SK-N-SH (cell line): ENCODE results near the gene PPFIBP2. TPM values are rescaled to one million over a fixed set of nuclear protein-coding genes. Genes with fewer than 3 reads are reported as not detected.

Experiments used
- CTCF ChIA-PET: fragments of 300-600, 350-600 bp; formaldehyde crosslinking; extraction: SDS; loops from one replicate; lab custom pipeline; 2021; lab: Yijun Ruan, JAX
- POLR2A ChIA-PET: fragments of 350-600 bp; sonication (Branson Sonifier 250); formaldehyde crosslinking; extraction: SDS; loops from one replicate; lab custom pipeline; 2020; ENCODE audit warnings: antibody characterized with exemption, inconsistent platforms; lab: Yijun Ruan, JAX
- DNase-seq: peaks from one replicate; pipeline ENCODE4 v3.0.0; 2012
- H2AFZ ChIP-seq: fragments of 200-600 bp; sonication (generic); 2 replicates; pipeline ENCODE4 v1.8.1; 2016; ENCODE audit warnings: antibody characterized with exemption, mild to moderate bottlenecking, low read depth
- H3F3A ChIP-seq: fragments of 200-600 bp; sonication (generic); replicated peaks from 2 replicates; pipeline ENCODE3; 2016; ENCODE audit warnings: antibody characterized with exemption, mild to moderate bottlenecking; ENCODE audit not compliant: insufficient read depth
- H3K27ac ChIP-seq, 2 experiments: fragments of 200-500 bp in 1 of 2; fragments of 200-600 bp in 1 of 2; sonication (Bioruptor generic) in 1 of 2; sonication (generic), shearing (Covaris generic) in 1 of 2; 2 replicates each; pipeline versions ENCODE4 v1.5.1 to v1.6.1; 2014 to 2016; ENCODE audit warnings: low read depth in 2 of 2, inconsistent platforms in 1 of 2, low read length in 1 of 2, mild to moderate bottlenecking in 1 of 2, mixed read lengths in 1 of 2
- H3K27me3 ChIP-seq: fragments of 200-600 bp; sonication (generic), shearing (Covaris generic); 2 replicates; pipeline ENCODE4 v1.6.1; 2016; ENCODE audit warnings: mixed run types; ENCODE audit not compliant: insufficient read depth
- H3K36me3 ChIP-seq, 2 experiments: fragments of 200-500 bp in 1 of 2; fragments of 200-600 bp in 1 of 2; sonication (Bioruptor generic) in 1 of 2; sonication (generic) in 1 of 2; replicated peaks in 1 of 2; 2 replicates each; pipeline versions ENCODE3 to v1.5.1; 2014 to 2016; ENCODE audit warnings: low read length in 1 of 2, mild to moderate bottlenecking in 1 of 2; ENCODE audit not compliant: insufficient read depth in 2 of 2, control insufficient read depth in 1 of 2
- H3K4me1 ChIP-seq, 2 experiments: fragments of 200-500 bp in 1 of 2; fragments of 200-600 bp in 1 of 2; sonication (Bioruptor generic) in 1 of 2; sonication (generic), shearing (Covaris generic) in 1 of 2; 2 replicates each; pipeline versions ENCODE4 v1.5.1 to v1.6.1; 2014 to 2016; ENCODE audit warnings: low read depth in 1 of 2, low read length in 1 of 2, mixed run types in 1 of 2; ENCODE audit not compliant: insufficient read depth in 2 of 2, control insufficient read depth in 1 of 2
- H3K4me2 ChIP-seq: fragments of 200-600 bp; sonication (generic), shearing (Covaris generic); 2 replicates; pipeline ENCODE4 v1.6.1; 2017; ENCODE audit warnings: mixed run types
- H3K4me3 ChIP-seq, 2 experiments: fragments of 200-500 bp in 1 of 2; fragments of 200-600 bp in 1 of 2; sonication (Bioruptor generic) in 1 of 2; sonication (generic), shearing (Covaris generic) in 1 of 2; 2 replicates each; pipeline versions ENCODE4 v1.5.1 to v1.8.1; 2014 to 2016; ENCODE audit warnings: low read depth in 2 of 2, inconsistent platforms in 1 of 2, low read length in 1 of 2, mild to moderate bottlenecking in 1 of 2, mixed read lengths in 1 of 2, moderate library complexity in 1 of 2
- H3K79me2 ChIP-seq: fragments of 200-600 bp; sonication (generic); 2 replicates; pipeline ENCODE4 v1.8.1; 2017; ENCODE audit warnings: mild to moderate bottlenecking; ENCODE audit not compliant: insufficient read depth
- H3K9ac ChIP-seq: fragments of 200-600 bp; sonication (generic); 2 replicates; pipeline ENCODE4 v1.6.1; 2017; ENCODE audit warnings: mixed run types
- H3K9me2 ChIP-seq: fragments of 200-600 bp; sonication (generic); 2 replicates; pipeline ENCODE4 v1.6.1; 2017; ENCODE audit warnings: mixed run types
- H3K9me3 ChIP-seq: fragments of 200-600 bp; sonication (generic); 2 replicates; pipeline ENCODE4 v1.6.1; 2017; ENCODE audit warnings: mixed run types, mild to moderate bottlenecking, moderate library complexity
- H4K20me1 ChIP-seq: fragments of 200-600 bp; sonication (generic); 2 replicates; pipeline ENCODE4 v1.6.1; 2017; ENCODE audit warnings: mild to moderate bottlenecking, mixed run types; ENCODE audit not compliant: insufficient read depth
- CHD2 ChIP-seq: fragments of 150-350 bp; IDR thresholded peaks from 2 replicates; pipeline ENCODE4 v1.6.1; 2018; ENCODE audit warnings: low read length; ENCODE audit not compliant: partially characterized antibody
- EZH2phosphoT487 ChIP-seq: fragments of 200-600 bp; sonication (generic); IDR thresholded peaks from 2 replicates; pipeline ENCODE4 v1.6.1; 2017; ENCODE audit warnings: low read depth, mixed run types, mild to moderate bottlenecking, antibody characterized with exemption, moderate library complexity, borderline replicate concordance
- FOSL2 ChIP-seq: IDR thresholded peaks from 2 replicates; pipeline ENCODE4 v1.4.0; 2012; ENCODE audit warnings: low read depth, mild to moderate bottlenecking, moderate library complexity, borderline replicate concordance
- FOXJ3 ChIP-seq: sonication (generic); formaldehyde crosslinking; IDR thresholded peaks from 2 replicates; pipeline ENCODE4 v1.5.1; 2020; ENCODE audit warnings: mild to moderate bottlenecking, missing genetic modification reagents
- GABPA ChIP-seq: IDR thresholded peaks from 2 replicates; pipeline ENCODE4 v1.4.0; 2012; ENCODE audit warnings: low read depth, mild to moderate bottlenecking
- GATA2 ChIP-seq: sonication (generic); formaldehyde crosslinking; IDR thresholded peaks from 2 replicates; pipeline ENCODE4 v1.5.0; 2020; ENCODE audit warnings: mild to moderate bottlenecking, missing genetic modification reagents
- MEF2A ChIP-seq: IDR thresholded peaks from 2 replicates; pipeline ENCODE4 v1.4.0; 2012; ENCODE audit warnings: low read depth, borderline replicate concordance
- MXI1 ChIP-seq: IDR thresholded peaks from 2 replicates; pipeline ENCODE4 v1.6.1; 2012; ENCODE audit warnings: mild to moderate bottlenecking, low read depth, low read length, improper control_type of control experiment
- NFIC ChIP-seq: IDR thresholded peaks from 2 replicates; pipeline ENCODE4 v1.4.0; 2012; ENCODE audit warnings: borderline replicate concordance
- NRF1 ChIP-seq: IDR thresholded peaks from 2 replicates; pipeline ENCODE4 v1.6.1; 2012; ENCODE audit warnings: low read depth, mild to moderate bottlenecking, low read length
- POLR2AphosphoS5 ChIP-seq: IDR thresholded peaks from 2 replicates; pipeline ENCODE4 v1.6.1; 2012; ENCODE audit warnings: low read depth, low read length
- RAD21 ChIP-seq: IDR thresholded peaks from 2 replicates; pipeline ENCODE4 v1.6.1; 2012; ENCODE audit warnings: mild to moderate bottlenecking, low read length
- RCOR1 ChIP-seq: fragments of 150-350 bp; IDR thresholded peaks from 2 replicates; pipeline ENCODE4 v1.6.1; 2017; ENCODE audit warnings: antibody characterized with exemption, low read length
- RFX5 ChIP-seq: IDR thresholded peaks from 2 replicates; pipeline ENCODE4 v1.6.1; 2012; ENCODE audit warnings: mild to moderate bottlenecking, improper control_type of control experiment, low read length
- RXRA ChIP-seq: IDR thresholded peaks from 2 replicates; pipeline ENCODE4 v1.4.0; 2012; ENCODE audit warnings: low read depth, mild to moderate bottlenecking, borderline replicate concordance
- SMC3 ChIP-seq: IDR thresholded peaks from 2 replicates; pipeline ENCODE4 v1.6.1; 2012; ENCODE audit warnings: low read depth, low read length, improper control_type of control experiment
- TEAD4 ChIP-seq: IDR thresholded peaks from 2 replicates; pipeline ENCODE4 v1.4.0; 2012; ENCODE audit warnings: mild to moderate bottlenecking, borderline replicate concordance; ENCODE audit not compliant: insufficient read depth
- YY1 ChIP-seq: IDR thresholded peaks from 2 replicates; pipeline ENCODE4 v1.4.0; 2012; ENCODE audit warnings: low read depth, mild to moderate bottlenecking
- WGBS: methylation state at CpG from one replicate; pipeline ENCODE4 v1.1.6; 2017; ENCODE audit warnings: low lambda C conversion rate; 5-methylcytosine and 5-hydroxymethylcytosine counted together
- polyA plus RNA-seq, 3 experiments: library from polyadenylated mRNA; depleted of rRNA; stranded (reverse); fragments of >200 nt; gene quantifications; 2 replicates each; pipeline ENCODE4 v1.2.3, GENCODE V29; 2012
- TF ChIP-seq, protein P1 (sequence below): fragments of 150-350 bp; IDR thresholded peaks from 2 replicates; pipeline ENCODE4 v1.6.1; 2017; ENCODE audit warnings: antibody characterized with exemption, low read length, low read depth, borderline replicate concordance
- TF ChIP-seq, protein P2 (sequence below): fragments of 150-350 bp; IDR thresholded peaks from 2 replicates; pipeline ENCODE4 v1.6.1; 2016; ENCODE audit warnings: mild to moderate bottlenecking, low read depth, low read length

The PPFIBP2 gene
- polyA plus RNA-seq, 1 of the 3 experiments (the other 2 are of a cell fraction) = 0.67 TPM

DNA sequence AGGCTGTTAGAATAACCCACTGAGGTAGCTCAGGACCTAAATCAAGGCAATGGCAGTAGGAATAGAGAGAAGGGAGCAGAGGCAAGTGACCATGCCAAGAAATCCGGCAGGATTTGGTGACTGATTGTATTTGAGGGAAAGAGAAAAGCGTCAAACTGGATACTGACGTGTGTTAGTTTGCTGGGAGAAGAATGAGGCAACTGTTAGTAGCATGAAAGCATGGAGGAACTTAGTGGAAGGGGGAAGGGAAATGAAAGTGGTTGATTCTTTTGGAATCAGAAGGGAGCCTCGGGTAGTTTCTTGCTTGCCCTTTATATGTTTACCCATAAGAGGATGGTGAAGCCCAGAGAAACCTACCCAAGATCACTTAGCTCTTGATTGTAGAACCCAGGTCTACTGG, 8.3 kb downstream of the PPFIBP2 start:
- Histone ChIP-seq H3K27me3 (peaks cover 8% of the 10 kb centered on the region; the same call in 1 of the 2 replicates), H3K9ac (no peak overlapping the region), H3K27ac (no peak overlapping the region), H3K79me2 (no peaks in the 10 kb centered on the region), H4K20me1 (no peaks in the 10 kb centered on the region), H3K36me3 (no peaks in the 10 kb centered on the region), H3K4me3 (no peak overlapping the region), H2AFZ (no peak overlapping the region), H3K9me2 (no peaks in the 10 kb centered on the region), H3F3A (no peaks in the 10 kb centered on the region), H3K4me2 (no peak overlapping the region), H3K9me3 (no peaks in the 10 kb centered on the region), H3K4me1 (no peaks in the 10 kb centered on the region)
- TF ChIP-seq, protein P1, sequence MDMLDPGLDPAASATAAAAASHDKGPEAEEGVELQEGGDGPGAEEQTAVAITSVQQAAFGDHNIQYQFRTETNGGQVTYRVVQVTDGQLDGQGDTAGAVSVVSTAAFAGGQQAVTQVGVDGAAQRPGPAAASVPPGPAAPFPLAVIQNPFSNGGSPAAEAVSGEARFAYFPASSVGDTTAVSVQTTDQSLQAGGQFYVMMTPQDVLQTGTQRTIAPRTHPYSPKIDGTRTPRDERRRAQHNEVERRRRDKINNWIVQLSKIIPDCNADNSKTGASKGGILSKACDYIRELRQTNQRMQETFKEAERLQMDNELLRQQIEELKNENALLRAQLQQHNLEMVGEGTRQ = no peak
- DNase-seq = no peak
- CTCF ChIA-PET = interaction anchor here (1.6 to 3.3 kb wide), 3 partner anchors 10 to 135 kb away, joined by 4 to 15 read pairs (median 9); no protein-coding TSS in a partner anchor
- WGBS = 44% methylated on average over 4 of the region's 4 CpGs
- POLR2A ChIA-PET = no interaction called here

DNA sequence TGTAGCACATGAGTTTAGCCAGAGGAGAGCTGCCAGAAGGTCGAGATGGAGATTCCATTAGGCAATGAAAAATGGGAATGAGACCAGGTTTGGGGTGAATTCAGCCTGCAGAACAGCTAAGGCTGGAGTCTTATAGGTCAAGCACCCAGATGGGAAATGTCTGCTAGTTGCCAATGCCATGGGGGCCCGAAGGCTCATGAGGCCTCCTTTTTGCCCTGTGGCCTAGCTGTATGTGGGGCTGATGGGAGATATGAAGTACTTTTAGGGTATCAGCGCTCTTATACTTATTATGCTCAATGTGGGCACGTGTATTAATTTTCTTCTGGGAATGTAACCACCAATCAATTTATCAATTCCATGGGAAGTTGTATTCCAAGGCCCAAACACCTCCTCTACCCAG, 8.7 kb downstream of the PPFIBP2 start:
- Histone ChIP-seq H3K36me3 (no peaks in the 10 kb centered on the region), H4K20me1 (no peaks in the 10 kb centered on the region), H3K9me3 (no peaks in the 10 kb centered on the region), H2AFZ (no peak overlapping the region), H3K4me3 (no peak overlapping the region), H3F3A (no peaks in the 10 kb centered on the region), H3K27me3 (peaks cover 8% of the 10 kb centered on the region; the same call in 1 of the 2 replicates), H3K9ac (no peak overlapping the region), H3K27ac (no peak overlapping the region), H3K4me1 (no peaks in the 10 kb centered on the region)
- POLR2A ChIA-PET = no interaction called here
- CTCF ChIA-PET = interaction anchor here (1.6 to 3.3 kb wide), 2 partner anchors 49 to 135 kb away, joined by 4 to 15 read pairs; no protein-coding TSS in a partner anchor
- no peak for DNase-seq
- no peak for TF ChIP-seq TEAD4
- no peak for TF ChIP-seq MEF2A
- TF ChIP-seq YY1 = no peak
- no peak for TF ChIP-seq POLR2AphosphoS5
- no peak for TF ChIP-seq SMC3
- no peak for TF ChIP-seq GATA2
- no peak for TF ChIP-seq RXRA
- TF ChIP-seq MXI1 = no peak
- no peak for TF ChIP-seq EZH2phosphoT487
- TF ChIP-seq, protein P1 = no peak
- TF ChIP-seq RCOR1 = no peak
- TF ChIP-seq NRF1 = no peak
- no peak for TF ChIP-seq RFX5
- TF ChIP-seq CHD2 = no peak
- TF ChIP-seq FOSL2 = no peak
- TF ChIP-seq GABPA = no peak
- TF ChIP-seq, protein P2, sequence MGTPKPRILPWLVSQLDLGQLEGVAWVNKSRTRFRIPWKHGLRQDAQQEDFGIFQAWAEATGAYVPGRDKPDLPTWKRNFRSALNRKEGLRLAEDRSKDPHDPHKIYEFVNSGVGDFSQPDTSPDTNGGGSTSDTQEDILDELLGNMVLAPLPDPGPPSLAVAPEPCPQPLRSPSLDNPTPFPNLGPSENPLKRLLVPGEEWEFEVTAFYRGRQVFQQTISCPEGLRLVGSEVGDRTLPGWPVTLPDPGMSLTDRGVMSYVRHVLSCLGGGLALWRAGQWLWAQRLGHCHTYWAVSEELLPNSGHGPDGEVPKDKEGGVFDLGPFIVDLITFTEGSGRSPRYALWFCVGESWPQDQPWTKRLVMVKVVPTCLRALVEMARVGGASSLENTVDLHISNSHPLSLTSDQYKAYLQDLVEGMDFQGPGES = no peak
- no peak for TF ChIP-seq FOXJ3 (CRISPR knock-in tag)
- TF ChIP-seq NFIC = no peak
- no peak for TF ChIP-seq RAD21
- TF ChIP-seq, all 33 proteins: peak for 0
- Histone ChIP-seq H3K79me2 (no peaks in the 10 kb centered on the region), H3K9me2 (no peaks in the 10 kb centered on the region), H3K4me2 (no peak overlapping the region)
- 33% methylated on average over 4 of the region's 4 CpGs for WGBS
